Measurements from ENCODE around the gene TNFSF10.

Gene TNFSF10

DNA sequence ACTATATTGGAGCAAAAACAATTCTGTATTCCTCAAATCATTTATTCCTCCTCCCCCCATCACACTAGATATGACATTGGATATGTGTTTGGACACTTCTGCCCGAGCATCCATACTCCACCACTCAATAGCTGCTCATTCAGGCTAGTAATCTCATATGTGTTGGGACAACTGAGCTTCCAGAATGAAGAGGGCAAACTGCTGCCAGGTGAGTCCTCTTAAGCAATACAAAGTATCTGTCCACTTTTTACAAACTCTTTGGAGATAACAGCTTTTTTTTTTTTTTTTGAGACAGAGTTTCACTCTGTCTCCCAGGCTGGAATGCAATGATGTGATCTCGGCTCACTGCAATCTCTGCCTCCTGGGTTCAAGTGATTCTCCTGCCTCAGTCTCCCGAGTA is 5.4 kb upstream of the TNFSF10 start:
- no peak overlapping the region for H3K27ac ChIP-seq (ENCODE audit: low read depth, low read length, poor library complexity, severe bottlenecking)

DNA sequence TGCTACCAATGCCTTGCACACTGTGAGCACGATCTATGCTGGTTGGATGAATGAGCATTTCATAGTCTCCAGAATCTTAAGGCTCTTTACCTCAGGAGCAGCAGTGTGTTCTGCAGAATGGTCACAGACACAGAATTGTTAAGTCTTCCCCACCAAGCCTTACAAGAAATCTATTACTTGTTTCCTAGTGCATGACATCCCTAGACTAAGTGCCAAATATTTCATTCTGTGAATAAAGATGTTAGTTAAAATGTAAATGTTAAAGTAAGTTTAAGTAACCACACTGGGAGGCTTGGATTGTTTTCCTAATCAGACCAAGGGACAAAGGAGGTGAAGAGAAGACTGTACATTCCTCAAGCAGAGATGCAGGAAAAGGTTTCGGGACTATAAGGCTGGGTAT is 4.1 kb upstream of the TNFSF10 start:
- H3F3A ChIP-seq (ENCODE audit: insufficient read depth, low read length) = no peaks in the 10 kb centered on the region
- H3K27ac ChIP-seq (ENCODE audit: low read depth, low read length, poor library complexity, severe bottlenecking) = no peak overlapping the region
- TF ChIP-seq, protein P1, sequence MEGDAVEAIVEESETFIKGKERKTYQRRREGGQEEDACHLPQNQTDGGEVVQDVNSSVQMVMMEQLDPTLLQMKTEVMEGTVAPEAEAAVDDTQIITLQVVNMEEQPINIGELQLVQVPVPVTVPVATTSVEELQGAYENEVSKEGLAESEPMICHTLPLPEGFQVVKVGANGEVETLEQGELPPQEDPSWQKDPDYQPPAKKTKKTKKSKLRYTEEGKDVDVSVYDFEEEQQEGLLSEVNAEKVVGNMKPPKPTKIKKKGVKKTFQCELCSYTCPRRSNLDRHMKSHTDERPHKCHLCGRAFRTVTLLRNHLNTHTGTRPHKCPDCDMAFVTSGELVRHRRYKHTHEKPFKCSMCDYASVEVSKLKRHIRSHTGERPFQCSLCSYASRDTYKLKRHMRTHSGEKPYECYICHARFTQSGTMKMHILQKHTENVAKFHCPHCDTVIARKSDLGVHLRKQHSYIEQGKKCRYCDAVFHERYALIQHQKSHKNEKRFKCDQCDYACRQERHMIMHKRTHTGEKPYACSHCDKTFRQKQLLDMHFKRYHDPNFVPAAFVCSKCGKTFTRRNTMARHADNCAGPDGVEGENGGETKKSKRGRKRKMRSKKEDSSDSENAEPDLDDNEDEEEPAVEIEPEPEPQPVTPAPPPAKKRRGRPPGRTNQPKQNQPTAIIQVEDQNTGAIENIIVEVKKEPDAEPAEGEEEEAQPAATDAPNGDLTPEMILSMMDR (IDR thresholded peaks at IDR 0.05; ENCODE audit: low read length) = no peak
- H3K79me2 ChIP-seq (ENCODE audit: insufficient read depth, low read length) = no peaks in the 10 kb centered on the region
- H3K36me3 ChIP-seq (ENCODE audit: insufficient read depth, low read length) = no peaks in the 10 kb centered on the region
- H3K4me1 ChIP-seq (ENCODE audit: insufficient read depth, low read length, severe bottlenecking) = peaks cover 13% of the 10 kb centered on the region
- no peak overlapping the region for H3K4me2 ChIP-seq (ENCODE audit: low read length)
- no peaks in the 10 kb centered on the region for H3K9me2 ChIP-seq (ENCODE audit: low read depth, low read length)
- no peak overlapping the region for H2AFZ ChIP-seq (ENCODE audit: low read length)
- H4K20me1 ChIP-seq (ENCODE audit: insufficient read depth, low read length) = no peaks in the 10 kb centered on the region
- no peak overlapping the region for H3K9ac ChIP-seq (ENCODE audit: low read length)
- H3K9me3 ChIP-seq (ENCODE audit: low read length) = no peaks in the 10 kb centered on the region
- H3K27me3 ChIP-seq (ENCODE audit: insufficient read depth, low read length) = no peaks in the 10 kb centered on the region
- H3K4me3 ChIP-seq (ENCODE audit: low read depth, low read length, poor library complexity, severe bottlenecking) = no peak overlapping the region

More for the DNA sequence above, 5.4 kb upstream of the TNFSF10 start:
- Histone ChIP-seq H2AFZ (ENCODE audit: low read length) (no peak overlapping the region), H3K27me3 (ENCODE audit: insufficient read depth, low read length) (no peaks in the 10 kb centered on the region), H3K9ac (ENCODE audit: low read length) (no peak overlapping the region), H3K79me2 (ENCODE audit: insufficient read depth, low read length) (no peaks in the 10 kb centered on the region), H3K36me3 (ENCODE audit: insufficient read depth, low read length) (no peaks in the 10 kb centered on the region), H4K20me1 (ENCODE audit: insufficient read depth, low read length) (no peaks in the 10 kb centered on the region), H3K9me2 (ENCODE audit: low read depth, low read length) (no peaks in the 10 kb centered on the region), H3K4me3 (ENCODE audit: low read depth, low read length, poor library complexity, severe bottlenecking) (no peak overlapping the region), H3K4me2 (ENCODE audit: low read length) (no peak overlapping the region), H3K9me3 (ENCODE audit: low read length) (no peaks in the 10 kb centered on the region), H3K4me1 (ENCODE audit: insufficient read depth, low read length, severe bottlenecking) (no peaks in the 10 kb centered on the region), H3F3A (ENCODE audit: insufficient read depth, low read length) (no peaks in the 10 kb centered on the region)
- TF ChIP-seq, protein P1 (IDR thresholded peaks at IDR 0.05; ENCODE audit: low read length) = no peak
- TF ChIP-seq EZH2 (IDR thresholded peaks at IDR 0.05; ENCODE audit: borderline replicate concordance, low read length) = no peak

DNA sequence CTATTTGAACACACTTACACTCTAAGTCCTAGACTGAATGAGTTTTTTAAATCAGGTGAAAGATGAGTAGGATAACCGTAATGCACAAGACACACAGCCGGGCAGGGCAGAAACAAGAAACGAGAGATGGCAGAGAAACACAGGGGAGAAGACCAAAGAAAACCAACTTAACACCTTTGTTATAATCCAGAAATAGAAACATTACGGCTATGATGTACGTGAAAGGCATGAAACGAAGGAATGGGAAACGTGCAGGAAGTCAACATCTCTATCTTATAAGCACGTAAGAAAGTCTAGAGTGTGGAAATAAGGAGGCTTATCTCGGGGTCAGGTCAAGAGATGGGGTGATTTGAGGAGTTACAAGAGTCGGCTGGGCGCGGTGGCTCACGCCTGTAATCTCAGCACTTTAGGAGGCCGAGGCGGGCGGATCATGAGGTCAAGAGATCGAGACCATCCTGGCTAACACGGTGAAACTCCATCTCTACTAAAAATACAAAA is 1.9 kb upstream of the TNFSF10 start:
- Histone ChIP-seq H3F3A (ENCODE audit: insufficient read depth, low read length) (no peaks in the 10 kb centered on the region), H3K9me3 (ENCODE audit: low read length) (no peaks in the 10 kb centered on the region), H3K9me2 (ENCODE audit: low read depth, low read length) (no peaks in the 10 kb centered on the region), H3K4me3 (ENCODE audit: low read depth, low read length, poor library complexity, severe bottlenecking) (no peak overlapping the region), H3K36me3 (ENCODE audit: insufficient read depth, low read length) (no peaks in the 10 kb centered on the region), H3K4me1 (ENCODE audit: insufficient read depth, low read length, severe bottlenecking) (peaks cover 15% of the 10 kb centered on the region), H3K9ac (ENCODE audit: low read length) (no peak overlapping the region), H4K20me1 (ENCODE audit: insufficient read depth, low read length) (no peaks in the 10 kb centered on the region), H2AFZ (ENCODE audit: low read length) (no peak overlapping the region), H3K27ac (ENCODE audit: low read depth, low read length, poor library complexity, severe bottlenecking) (no peak overlapping the region), H3K27me3 (ENCODE audit: insufficient read depth, low read length) (no peaks in the 10 kb centered on the region), H3K79me2 (ENCODE audit: insufficient read depth, low read length) (no peaks in the 10 kb centered on the region), H3K4me2 (ENCODE audit: low read length) (no peak overlapping the region)
- TF ChIP-seq, protein P1 (IDR thresholded peaks at IDR 0.05; ENCODE audit: low read length) = no peak
- no peak for TF ChIP-seq EZH2 (IDR thresholded peaks at IDR 0.05; ENCODE audit: borderline replicate concordance, low read length)

Data from OCI-LY1 (cell line).